NK-92 (cell line): ENCODE results near the gene CDK15.
"Not testable (repeated sequence)": the region's sequence is repeated elsewhere in the genome, so short reads cannot be mapped to it uniquely, and the experiment has no call there.

Source experiments
- DNase-seq: peaks from one replicate; lab custom pipeline; 2025; ENCODE audit not compliant: unreplicated experiment; lab: John Stamatoyannopoulos, UW

CDK15 gene

GRCh38 chr2:201828220-201828619 lies 21.9 kb downstream of the CDK15 start:
- no peak for DNase-seq

- no peak for DNase-seq
These were observed 24.3 kb downstream of the CDK15 start for GRCh38 chr2:201830666-201831065.

- no peak for DNase-seq
These were observed 25.1 kb downstream of the CDK15 start for GRCh38 chr2:201831469-201831868.

- no peak for DNase-seq
These were observed 27.4 kb downstream of the CDK15 start for GRCh38 chr2:201833781-201834180.

- DNase-seq, result no peak
These were observed 28.7 kb downstream of the CDK15 start for GRCh38 chr2:201835066-201835465.

- DNase-seq, result no peak
These were observed 31.1 kb downstream of the CDK15 start for GRCh38 chr2:201837391-201837790.

GRCh38 chr2:201837824-201838431 lies 31.6 kb downstream of the CDK15 start:
- no peak for DNase-seq

GRCh38 chr2:201839727-201840126 lies 33.4 kb downstream of the CDK15 start:
- DNase-seq, result no peak

- DNase-seq, result no peak
These were observed 34.4 kb downstream of the CDK15 start for GRCh38 chr2:201840726-201841125.

- DNase-seq, result no peak
These were observed 36.0 kb downstream of the CDK15 start for GRCh38 chr2:201842131-201842860.

- not testable (repeated sequence) for DNase-seq
These were observed 38.6 kb downstream of the CDK15 start for GRCh38 chr2:201844922-201845321.

GRCh38 chr2:201847481-201847880 lies 41.1 kb downstream of the CDK15 start:
- DNase-seq, result no peak

- DNase-seq, result no peak
These were observed 46.1 kb downstream of the CDK15 start for GRCh38 chr2:201852462-201852861.

- DNase-seq, result no peak
These were observed 46.6 kb downstream of the CDK15 start for GRCh38 chr2:201852878-201853415.

- DNase-seq, result no peak
These were observed 48.0 kb downstream of the CDK15 start for GRCh38 chr2:201854221-201854801.

- DNase-seq, result no peak
These were observed 48.5 kb downstream of the CDK15 start for GRCh38 chr2:201854841-201855240.

- no peak for DNase-seq
These were observed 49.0 kb downstream of the CDK15 start for GRCh38 chr2:201855356-201855755.

GRCh38 chr2:201857326-201857725 lies 51.0 kb downstream of the CDK15 start:
- no peak for DNase-seq

- DNase-seq, result no peak
These were observed 52.2 kb downstream of the CDK15 start for GRCh38 chr2:201858281-201859184.

GRCh38 chr2:201859949-201860348 lies 53.6 kb downstream of the CDK15 start:
- DNase-seq, result no peak

- no peak for DNase-seq
These were observed 54.3 kb downstream of the CDK15 start for GRCh38 chr2:201860636-201861066.
